ENCODE results near the gene NRG2. TPM values are rescaled to one million over a fixed set of nuclear protein-coding genes. Genes with fewer than 3 reads are reported as not detected.

Gene NRG2
- total RNA-seq, 1 experiment from 2014 or later = 0.17 TPM

DNA sequence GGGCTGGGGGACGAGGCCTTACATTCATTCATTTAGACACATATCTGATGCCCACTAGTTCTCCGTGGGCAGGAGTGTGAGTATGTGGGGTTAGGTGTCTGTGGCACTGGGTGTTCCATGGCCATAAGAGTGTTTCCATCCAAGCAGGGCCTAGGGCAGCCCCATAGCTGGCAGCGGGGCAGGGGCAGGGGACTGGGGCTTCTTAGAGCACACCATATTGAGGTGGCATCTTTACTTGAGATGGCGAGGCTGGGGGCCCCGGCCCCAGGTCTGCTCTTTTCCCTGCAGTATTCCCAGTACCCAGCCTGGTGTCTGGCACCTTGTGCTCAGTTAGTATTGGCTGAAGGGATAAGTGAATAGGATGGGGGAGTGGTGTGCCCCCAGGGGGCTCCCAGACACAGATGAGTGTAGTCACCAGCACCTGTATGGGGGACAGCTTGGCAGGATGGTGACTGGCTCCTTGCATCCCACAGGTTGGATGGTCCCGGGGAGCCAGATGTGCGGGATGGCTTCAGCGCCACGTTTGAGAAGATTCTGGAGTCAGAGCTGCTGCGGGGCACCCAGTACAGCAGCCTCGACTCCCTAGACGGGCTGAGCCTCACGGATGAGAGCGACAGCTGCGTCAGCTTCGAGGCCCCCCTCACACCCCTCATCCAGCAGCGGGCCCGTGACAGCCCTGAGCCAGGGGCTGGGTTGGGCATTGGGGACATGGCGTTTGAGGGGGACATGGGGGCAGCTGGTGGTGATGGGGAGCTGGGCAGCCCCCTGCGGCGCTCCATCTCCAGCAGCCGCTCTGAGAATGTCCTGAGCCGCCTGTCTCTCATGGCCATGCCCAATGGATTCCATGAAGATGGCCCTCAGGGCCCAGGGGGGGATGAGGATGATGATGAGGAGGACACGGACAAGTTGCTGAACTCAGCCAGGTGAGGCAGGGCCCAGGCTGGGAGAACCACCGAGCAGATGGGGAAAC, 230.0 kb downstream of the NRG2 start:
- no peak for DNase-seq (ENCODE audit: low read depth)

GRCh38 chr5:139812323-139812722, 230.8 kb downstream of the NRG2 start:
- DNase-seq (ENCODE audit: low read depth) = no peak

DNA sequence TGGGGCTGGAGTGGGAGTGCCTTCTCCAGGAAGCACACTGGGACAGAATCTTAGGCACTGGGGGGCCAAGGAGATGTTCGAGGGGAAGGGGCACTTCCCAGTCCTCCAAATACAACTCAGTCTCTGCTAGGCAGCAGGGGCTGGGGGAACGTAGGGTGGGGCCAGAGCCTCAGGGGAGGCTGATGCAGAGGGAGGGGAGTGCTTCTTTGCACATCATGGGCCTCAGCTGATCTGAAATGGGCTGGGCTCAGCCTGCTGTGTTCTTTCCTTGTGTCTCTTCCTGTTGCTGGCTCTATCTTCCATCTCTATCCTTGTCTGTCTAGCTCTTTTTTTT, 231.9 kb downstream of the NRG2 start:
- DNase-seq (ENCODE audit: low read depth) = no peak

- DNase-seq (ENCODE audit: low read depth) = no peak
Observed at GRCh38 chr5:139810341-139811273, 232.5 kb downstream of the NRG2 start.

- DNase-seq (ENCODE audit: low read depth) = no peak
Observed at GRCh38 chr5:139809331-139809810, 233.7 kb downstream of the NRG2 start.

GRCh38 chr5:139808481-139809330, 234.4 kb downstream of the NRG2 start:
- peak; percentile 59 for DNase-seq (ENCODE audit: low read depth)

DNA sequence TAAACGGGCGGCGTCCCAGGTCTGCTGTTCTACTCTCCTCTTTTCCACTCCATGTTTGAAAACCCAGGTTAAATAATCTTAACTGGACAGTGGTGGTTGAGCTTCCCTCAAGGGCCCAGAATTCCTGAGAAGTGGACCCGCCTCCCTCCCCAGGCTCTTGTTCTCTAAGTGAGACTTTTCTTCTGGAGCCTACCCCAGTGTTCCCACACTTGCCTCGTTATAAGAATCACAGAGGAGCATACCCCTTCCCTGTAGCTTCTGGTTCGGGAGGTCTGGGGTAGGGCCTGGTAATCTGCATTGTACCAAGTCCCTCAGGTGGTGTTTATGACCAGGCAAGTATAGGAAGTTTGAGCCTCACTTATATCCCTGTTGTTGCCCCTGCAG, 235.5 kb downstream of the NRG2 start:
- DNase-seq (ENCODE audit: low read depth) = no peak

- no peak for DNase-seq (ENCODE audit: low read depth)
Observed at GRCh38 chr5:139806726-139807646, 236.1 kb downstream of the NRG2 start.

GRCh38 chr5:139806111-139806510, 237.0 kb downstream of the NRG2 start:
- DNase-seq (ENCODE audit: low read depth) = no peak

GRCh38 chr5:139805545-139805944, 237.6 kb downstream of the NRG2 start:
- no peak for DNase-seq (ENCODE audit: low read depth)

- no peak for DNase-seq (ENCODE audit: low read depth)
Observed at GRCh38 chr5:139804800-139805397, 238.2 kb downstream of the NRG2 start.

- DNase-seq (ENCODE audit: low read depth) = no peak
Observed at GRCh38 chr5:139803978-139804377, 239.1 kb downstream of the NRG2 start.

DNA sequence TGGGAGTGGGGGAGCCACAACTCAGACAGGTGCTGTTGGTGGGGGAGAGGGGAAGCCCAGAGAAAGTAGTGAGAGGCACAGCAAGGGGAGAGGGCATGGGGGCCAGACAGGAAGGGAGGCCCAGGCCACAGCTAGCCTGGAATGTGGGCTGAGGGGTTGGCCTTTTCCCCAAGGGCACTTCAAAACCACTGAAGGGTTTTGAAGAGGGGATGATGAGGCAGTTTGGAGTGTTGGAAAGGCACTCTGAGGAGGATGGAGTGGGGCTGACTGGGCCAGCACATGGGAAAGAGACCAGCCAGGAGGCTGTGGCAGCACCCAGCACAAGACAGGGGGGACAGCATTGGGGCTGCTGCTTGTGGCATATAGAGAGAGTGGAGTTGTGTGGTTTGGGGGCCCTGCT, 243.7 kb downstream of the NRG2 start:
- DNase-seq (ENCODE audit: low read depth) = no peak

DNA sequence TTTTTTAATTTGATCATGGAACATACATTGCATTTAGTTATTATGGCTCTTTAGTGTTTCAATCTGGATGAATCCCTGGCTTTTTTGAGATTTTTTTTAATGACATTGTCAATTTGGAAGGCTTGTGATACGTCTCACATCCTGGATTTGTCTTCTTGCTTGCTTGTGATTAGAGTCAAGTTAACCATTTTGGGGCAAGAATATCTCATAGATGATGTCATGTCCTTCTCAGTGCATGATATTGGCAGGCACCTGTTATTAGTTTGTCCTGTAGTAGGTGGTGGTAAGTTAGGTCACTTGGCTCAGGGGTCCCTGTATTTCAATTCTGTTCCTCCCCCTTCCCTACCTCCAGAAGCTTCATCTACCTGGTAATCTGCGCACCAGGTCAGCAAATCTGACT, 244.2 kb downstream of the NRG2 start:
- DNase-seq (ENCODE audit: low read depth) = no peak

DNA sequence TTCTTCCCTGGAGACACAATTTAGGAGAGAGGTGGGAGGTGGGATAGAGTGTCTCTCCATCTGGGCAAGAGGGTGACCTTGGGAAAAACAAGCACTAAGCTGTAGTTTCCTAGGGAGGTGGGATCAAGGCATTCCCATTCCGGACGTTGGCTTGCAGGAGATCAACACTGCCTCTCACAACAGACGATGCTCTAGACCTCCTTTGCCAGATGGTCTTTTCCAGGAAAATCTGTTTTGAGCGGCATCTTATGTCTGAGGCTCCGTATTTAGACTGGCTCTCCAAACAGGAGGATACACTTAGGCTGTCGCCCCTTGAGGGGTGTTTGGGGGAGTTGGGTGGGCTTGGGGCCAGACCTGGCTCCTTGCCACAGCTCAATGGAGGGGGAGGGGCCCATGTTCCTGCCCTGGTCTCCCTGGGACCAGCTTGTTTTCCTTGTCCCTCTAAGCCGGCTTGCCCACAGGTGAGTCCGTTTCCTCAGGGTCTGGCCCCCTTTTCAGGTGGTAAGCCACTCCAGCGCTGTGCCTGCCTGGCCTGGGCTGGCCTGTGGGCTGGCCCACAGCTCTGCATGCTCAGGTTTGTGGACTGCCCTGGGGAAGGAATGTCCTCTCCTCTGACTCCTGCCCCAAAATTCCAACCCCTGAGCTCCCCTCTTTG, 245.1 kb downstream of the NRG2 start:
- no peak for DNase-seq (ENCODE audit: low read depth)

GRCh38 chr5:139797335-139797734, 245.8 kb downstream of the NRG2 start:
- DNase-seq (ENCODE audit: low read depth) = no peak

All from Daoy (cell line).